K562 (cell line): ENCODE measurements around the gene DLGAP1. TPM values are rescaled to one million over a fixed set of nuclear protein-coding genes. Genes with fewer than 3 reads are reported as not detected.
A peak's percentile ranks its signal among the peaks of the same experiment; 100 is the strongest.

Experiments
- C11orf30 ChIP-seq: fragments of 450-650 bp; IDR thresholded peaks from 2 replicates; pipeline ENCODE4 v1.6.1; 2016; ENCODE audit warnings: low read depth, mild to moderate bottlenecking
- CEBPG ChIP-seq, 3 experiments: fragments of 200-800 bp in 1 of 3; sonication (Bioruptor generic) in 1 of 3; sonication (generic) in 1 of 3; formaldehyde crosslinking in 1 of 3; IDR thresholded peaks in 2 of 3; conservative IDR thresholded peaks in 1 of 3; 2 replicates each; pipeline versions ENCODE4 v1.6.1 to v1.8.0; 2016 to 2022; ENCODE audit warnings: missing compliant biosample characterization in 2 of 3, missing genetic modification characterization in 2 of 3, mild to moderate bottlenecking in 1 of 3, missing genetic modification reagents in 1 of 3
- GTF2E2 ChIP-seq: fragments of 200-800 bp; sonication (Bioruptor generic); IDR thresholded peaks from 2 replicates; pipeline ENCODE4 v1.6.1; 2016; ENCODE audit warnings: missing genetic modification characterization, missing compliant biosample characterization
- KLF13 ChIP-seq: fragments of 450-650 bp; IDR thresholded peaks from 2 replicates; pipeline ENCODE4 v1.6.1; 2016; ENCODE audit warnings: missing genetic modification characterization, low read depth, mild to moderate bottlenecking, missing compliant biosample characterization, moderate library complexity, borderline replicate concordance
- PATZ1 ChIP-seq: fragments of 250-450 bp; sonication (Bioruptor Pico); IDR thresholded peaks from 2 replicates; pipeline ENCODE4 v1.5.0; 2020; ENCODE audit warnings: mild to moderate bottlenecking, borderline replicate concordance
- TAF7 ChIP-seq: fragments of 450-650 bp; IDR thresholded peaks from 2 replicates; pipeline ENCODE4 v1.6.1; 2016; ENCODE audit warnings: missing genetic modification characterization, missing compliant biosample characterization
- YBX1 ChIP-seq: fragments of 450-650 bp; IDR thresholded peaks from 2 replicates; pipeline ENCODE4 v1.7.1; 2016; ENCODE audit warnings: mild to moderate bottlenecking
- ZC3H4 ChIP-seq: sonication (generic); formaldehyde crosslinking; IDR thresholded peaks from 2 replicates; pipeline ENCODE4 v1.9.0; 2021; ENCODE audit warnings: missing genetic modification reagents, borderline replicate concordance
- ZNF140 ChIP-seq: fragments of 250-450 bp; sonication (Bioruptor Pico); IDR thresholded peaks from 2 replicates; pipeline ENCODE4 v1.8.0; 2021; ENCODE audit warnings: moderate library complexity, mild to moderate bottlenecking, inconsistent platforms
- polyA plus RNA-seq, 8 experiments: library from polyadenylated mRNA; depleted of rRNA in 4 of 8; stranded (reverse) in 5 of 8; unstranded in 3 of 8; fragments of >200 nt; fragmentation: Nextera tagmentation in 2 of 8; fragmentation: Illumina TruSeq in 1 of 8; extraction: Ambion mirVana in 2 of 8; extraction: Trizol in 1 of 8; gene quantifications; 2 replicates each; pipeline versions ENCODE4 v1.2.1 to v1.2.3, GENCODE V29; 2011 to 2014; ENCODE audit warnings: inconsistent platforms in 1 of 8, missing spikeins in 1 of 8
- total RNA-seq, 7 experiments: library from RNA; depleted of rRNA in 6 of 7; stranded (reverse); fragments of >200 nt in 6 of 7; fragmentation: Illumina TruSeq in 2 of 7; extraction: Trizol in 2 of 7; gene quantifications; 2 replicates each; pipeline versions ENCODE4 v1.2.1 to v1.2.3, GENCODE V29; 2011 to 2021; ENCODE audit warnings: low replicate concordance in 1 of 7
- TF ChIP-seq, protein P1 (sequence below), 2 experiments: IDR thresholded peaks in 1 of 2; conservative IDR thresholded peaks in 1 of 2; 2 replicates each; pipeline ENCODE4 v1.6.1; 2016; ENCODE audit warnings: low read depth in 2 of 2, mild to moderate bottlenecking in 1 of 2, missing compliant biosample characterization in 1 of 2, missing genetic modification characterization in 1 of 2, moderate library complexity in 1 of 2
- TF ChIP-seq, protein P2 (sequence below), 2 experiments: fragments of 450-650 bp; IDR thresholded peaks; 2 replicates each; pipeline ENCODE4 v1.6.1; 2016; ENCODE audit warnings: mild to moderate bottlenecking in 2 of 2, borderline replicate concordance in 1 of 2, low read depth in 1 of 2, moderate library complexity in 1 of 2

DLGAP1 gene
- total and polyA plus RNA-seq, 9 of the 15 experiments (the other 6 are each of a cell fraction or from before 2014, with no cell fraction given) = 0.04 to 0.22 (median 0.08) TPM

DNA sequence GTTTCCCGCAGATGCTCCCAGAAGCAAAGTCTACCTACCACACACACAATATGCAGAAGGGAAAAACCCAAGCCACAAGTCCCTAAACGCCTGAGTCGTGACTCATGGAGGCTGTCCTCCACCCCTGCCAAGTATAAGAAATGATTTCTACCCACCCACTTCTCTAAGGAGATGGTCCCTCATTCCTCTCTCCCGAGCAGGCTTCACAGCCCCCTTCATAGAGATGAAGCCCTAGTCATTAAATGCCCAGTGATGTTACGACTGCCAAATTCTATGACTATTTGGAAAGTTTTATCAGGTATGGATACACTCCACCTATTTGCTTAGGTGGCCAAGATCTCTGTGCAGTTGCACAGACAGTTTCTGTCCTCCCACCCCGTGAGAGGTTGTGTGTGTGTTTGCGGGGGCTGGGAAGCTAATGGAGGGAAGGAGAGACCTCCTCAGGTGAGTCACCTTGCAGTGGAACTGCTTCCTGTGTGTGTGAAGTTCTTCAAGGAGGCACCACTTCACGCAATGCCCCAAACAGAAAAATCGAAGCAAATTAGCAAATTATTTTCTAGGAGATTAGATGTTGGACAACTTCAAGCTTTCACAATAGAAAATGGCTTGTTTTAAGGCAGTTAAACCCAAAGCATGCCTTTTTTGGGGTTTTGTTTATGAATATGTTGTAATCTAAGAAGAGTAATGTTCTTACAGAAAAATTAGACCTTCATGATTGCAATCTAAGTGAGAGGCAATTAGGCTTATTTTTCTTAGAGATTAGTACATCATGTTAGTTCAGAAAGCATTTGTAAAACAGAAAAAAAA, 830.0 kb downstream of the DLGAP1 start (continued):
- TF ChIP-seq PATZ1 (CRISPR knock-in tag) = 0 out of 2 replicates have a peak, but pooled peaks have one; percentile 39
- TF ChIP-seq TAF7 (tag) = 0 out of 2 replicates have a peak, but pooled peaks have one; percentile 3
- TF ChIP-seq YBX1 = no peak
- no peak for TF ChIP-seq C11orf30
- TF ChIP-seq, protein P1, sequence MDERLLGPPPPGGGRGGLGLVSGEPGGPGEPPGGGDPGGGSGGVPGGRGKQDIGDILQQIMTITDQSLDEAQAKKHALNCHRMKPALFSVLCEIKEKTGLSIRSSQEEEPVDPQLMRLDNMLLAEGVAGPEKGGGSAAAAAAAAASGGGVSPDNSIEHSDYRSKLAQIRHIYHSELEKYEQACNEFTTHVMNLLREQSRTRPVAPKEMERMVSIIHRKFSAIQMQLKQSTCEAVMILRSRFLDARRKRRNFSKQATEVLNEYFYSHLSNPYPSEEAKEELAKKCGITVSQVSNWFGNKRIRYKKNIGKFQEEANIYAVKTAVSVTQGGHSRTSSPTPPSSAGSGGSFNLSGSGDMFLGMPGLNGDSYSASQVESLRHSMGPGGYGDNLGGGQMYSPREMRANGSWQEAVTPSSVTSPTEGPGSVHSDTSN (CRISPR knock-in tag; IDR thresholded peaks at IDR 0.05; ENCODE audit: low read depth) = no peak
- TF ChIP-seq, protein P1 (tag; conservative IDR thresholded peaks at IDR 0.05; ENCODE audit: low read depth) = 0 out of 2 replicates have a peak, but pooled peaks have one; percentile 5
- no peak for TF ChIP-seq KLF13
- TF ChIP-seq CEBPG (CRISPR knock-in tag; IDR thresholded peaks at IDR 0.05) = no peak
- peak in 1 of 2 experiments; percentile 60; a peak in 2 of 4 replicates for TF ChIP-seq CEBPG (tag; conservative IDR thresholded peaks at IDR 0.05 in 1 of 2, IDR thresholded peaks at IDR 0.05 in 1 of 2)
- no peak for TF ChIP-seq ZC3H4 (CRISPR knock-in tag)
- TF ChIP-seq, protein P2, sequence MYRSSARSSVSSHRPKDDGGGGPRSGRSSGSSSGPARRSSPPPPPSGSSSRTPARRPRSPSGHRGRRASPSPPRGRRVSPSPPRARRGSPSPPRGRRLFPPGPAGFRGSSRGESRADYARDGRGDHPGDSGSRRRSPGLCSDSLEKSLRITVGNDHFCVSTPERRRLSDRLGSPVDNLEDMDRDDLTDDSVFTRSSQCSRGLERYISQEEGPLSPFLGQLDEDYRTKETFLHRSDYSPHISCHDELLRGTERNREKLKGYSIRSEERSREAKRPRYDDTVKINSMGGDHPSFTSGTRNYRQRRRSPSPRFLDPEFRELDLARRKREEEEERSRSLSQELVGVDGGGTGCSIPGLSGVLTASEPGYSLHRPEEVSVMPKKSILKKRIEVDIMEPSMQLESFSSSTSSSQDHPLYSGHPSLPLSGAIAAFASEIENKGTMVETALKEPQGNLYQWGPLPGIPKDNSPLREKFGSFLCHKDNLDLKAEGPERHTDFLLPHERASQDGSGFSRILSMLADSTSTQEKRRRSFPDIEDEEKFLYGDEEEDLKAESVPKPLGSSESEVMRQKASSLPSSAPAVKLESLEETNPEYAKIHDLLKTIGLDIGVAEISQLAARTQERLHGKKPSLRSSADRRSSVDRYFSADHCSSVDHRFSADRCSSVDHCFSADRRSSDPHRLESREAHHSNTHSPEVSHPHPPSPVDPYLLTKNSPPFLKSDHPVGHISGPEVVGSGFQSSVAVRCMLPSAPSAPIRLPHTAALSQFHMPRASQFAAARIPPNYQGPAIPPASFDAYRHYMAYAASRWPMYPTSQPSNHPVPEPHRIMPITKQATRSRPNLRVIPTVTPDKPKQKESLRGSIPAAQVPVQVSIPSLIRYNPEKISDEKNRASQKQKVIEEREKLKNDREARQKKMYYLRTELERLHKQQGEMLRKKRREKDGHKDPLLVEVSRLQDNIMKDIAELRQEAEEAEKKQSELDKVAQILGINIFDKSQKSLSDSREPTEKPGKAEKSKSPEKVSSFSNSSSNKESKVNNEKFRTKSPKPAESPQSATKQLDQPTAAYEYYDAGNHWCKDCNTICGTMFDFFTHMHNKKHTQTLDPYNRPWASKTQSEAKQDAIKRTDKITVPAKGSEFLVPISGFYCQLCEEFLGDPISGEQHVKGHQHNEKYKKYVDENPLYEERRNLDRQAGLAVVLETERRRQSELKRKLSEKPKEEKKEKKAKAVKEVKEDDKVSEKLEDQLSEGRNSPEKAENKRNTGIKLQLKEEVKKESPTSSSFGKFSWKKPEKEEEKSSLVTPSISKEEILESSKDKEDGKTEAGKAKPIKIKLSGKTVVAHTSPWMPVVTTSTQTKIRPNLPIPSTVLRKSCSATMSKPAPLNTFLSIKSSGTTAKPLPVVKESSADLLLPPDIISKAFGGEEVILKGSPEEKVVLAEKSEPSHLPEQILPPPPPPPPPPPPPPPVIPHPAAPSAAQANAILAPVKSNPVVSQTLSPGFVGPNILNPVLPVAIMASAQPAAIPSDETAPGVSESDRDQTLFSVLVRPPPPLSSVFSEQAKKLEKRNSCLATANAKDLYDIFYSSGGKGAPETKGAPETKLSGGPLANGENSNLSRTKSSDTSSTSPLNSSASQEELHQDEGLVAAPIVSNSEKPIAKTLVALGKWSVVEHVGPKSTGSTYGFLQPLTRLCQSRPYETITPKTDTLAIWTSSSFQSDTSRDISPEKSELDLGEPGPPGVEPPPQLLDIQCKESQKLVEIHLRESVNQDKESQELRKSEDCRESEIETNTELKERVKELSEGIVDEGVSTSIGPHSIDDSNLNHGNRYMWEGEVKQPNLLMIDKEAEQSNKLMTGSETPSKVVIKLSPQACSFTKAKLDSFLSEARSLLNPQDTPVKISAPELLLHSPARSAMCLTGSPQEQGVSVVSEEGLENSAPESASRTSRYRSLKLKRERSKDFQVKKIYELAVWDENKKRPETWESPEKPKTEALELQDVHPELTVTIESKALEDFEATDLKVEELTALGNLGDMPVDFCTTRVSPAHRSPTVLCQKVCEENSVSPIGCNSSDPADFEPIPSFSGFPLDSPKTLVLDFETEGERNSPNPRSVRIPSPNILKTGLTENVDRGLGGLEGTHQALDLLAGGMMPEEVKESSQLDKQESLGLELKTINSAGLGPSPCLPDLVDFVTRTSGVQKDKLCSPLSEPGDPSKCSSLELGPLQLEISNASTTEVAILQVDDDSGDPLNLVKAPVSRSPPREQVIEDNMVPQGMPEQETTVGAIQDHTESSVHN (IDR thresholded peaks at IDR 0.05; ENCODE audit: borderline replicate concordance in 1 of 2, low read depth in 1 of 2) = no peak; a peak in 1 of 4 replicates
- peak; percentile 94 for TF ChIP-seq GTF2E2 (tag)
- 0 out of 2 replicates have a peak, but pooled peaks have one; percentile 7 for TF ChIP-seq ZNF140 (CRISPR knock-in tag)
